DND-41 (cell line): ENCODE data around the gene GRAP2.

Experiments used
- ATAC-seq: fragments of 200-7000 bp; cut with Tn5 transposase; 3 replicates; pipeline ENCODE4 v1.9.1; 2021; ENCODE audit warnings: low read depth; ENCODE audit not compliant: insufficient read depth
- DNase-seq: peaks from one replicate; pipeline ENCODE4 v3.0.0-alpha.2; 2020
- H2AFZ ChIP-seq: 2 replicates; pipeline ENCODE4 v1.6.0; 2012; ENCODE audit warnings: low read depth, low read length
- H3K27ac ChIP-seq: 2 replicates; pipeline ENCODE4 v1.5.1; 2012; ENCODE audit warnings: low read length, inconsistent platforms
- H3K27me3 ChIP-seq: fragments of 200-600 bp; sonication (generic); 2 replicates; pipeline ENCODE4 v1.6.0; 2012; ENCODE audit warnings: low read length, mild to moderate bottlenecking, inconsistent platforms; ENCODE audit not compliant: insufficient read depth, poor library complexity
- H3K36me3 ChIP-seq: 2 replicates; pipeline ENCODE4 v1.5.1; 2012; ENCODE audit warnings: low read length, inconsistent platforms; ENCODE audit not compliant: insufficient read depth
- H3K4me1 ChIP-seq: 2 replicates; pipeline ENCODE4 v1.5.1; 2012; ENCODE audit warnings: mild to moderate bottlenecking, low read length; ENCODE audit not compliant: insufficient read depth
- H3K4me2 ChIP-seq: 2 replicates; pipeline ENCODE4 v1.6.0; 2012; ENCODE audit warnings: mild to moderate bottlenecking, moderate library complexity, low read length, inconsistent platforms; ENCODE audit not compliant: insufficient read depth
- H3K4me3 ChIP-seq, 2 experiments: fragments of 200-600 bp in 1 of 2; shearing (Covaris generic) in 1 of 2; 2 replicates each; pipeline ENCODE4 v1.5.1; 2012 to 2016; ENCODE audit warnings: inconsistent platforms in 2 of 2, low read length in 2 of 2, mild to moderate bottlenecking in 2 of 2, low read depth in 1 of 2, moderate library complexity in 1 of 2
- H3K79me2 ChIP-seq: 2 replicates; pipeline ENCODE4 v1.6.0; 2012; ENCODE audit warnings: low read length, inconsistent platforms; ENCODE audit not compliant: insufficient read depth
- H3K9ac ChIP-seq: 2 replicates; pipeline ENCODE4 v1.6.0; 2012; ENCODE audit warnings: low read depth, mild to moderate bottlenecking, inconsistent platforms, low read length, moderate library complexity
- H3K9me3 ChIP-seq: 2 replicates; pipeline ENCODE4 v1.5.1; 2012; ENCODE audit warnings: low read length, moderate library complexity, mild to moderate bottlenecking, inconsistent platforms; ENCODE audit not compliant: insufficient read depth, severe bottlenecking
- H4K20me1 ChIP-seq: 2 replicates; pipeline ENCODE4 v1.6.0; 2012; ENCODE audit warnings: low read length; ENCODE audit not compliant: insufficient read depth
- CTCF ChIP-seq: IDR thresholded peaks from 2 replicates; pipeline ENCODE4 v1.5.1; 2012; ENCODE audit warnings: borderline replicate concordance, low read length, moderate library complexity, mild to moderate bottlenecking; ENCODE audit not compliant: poor library complexity, severe bottlenecking; ENCODE audit errors: extremely low read depth
- EZH2 ChIP-seq: IDR thresholded peaks from 3 replicates; pipeline ENCODE4 v1.6.1; 2012; ENCODE audit warnings: borderline replicate concordance, low read depth, mild to moderate bottlenecking, moderate library complexity, low read length, inconsistent platforms; ENCODE audit not compliant: severe bottlenecking

Gene GRAP2

DNA sequence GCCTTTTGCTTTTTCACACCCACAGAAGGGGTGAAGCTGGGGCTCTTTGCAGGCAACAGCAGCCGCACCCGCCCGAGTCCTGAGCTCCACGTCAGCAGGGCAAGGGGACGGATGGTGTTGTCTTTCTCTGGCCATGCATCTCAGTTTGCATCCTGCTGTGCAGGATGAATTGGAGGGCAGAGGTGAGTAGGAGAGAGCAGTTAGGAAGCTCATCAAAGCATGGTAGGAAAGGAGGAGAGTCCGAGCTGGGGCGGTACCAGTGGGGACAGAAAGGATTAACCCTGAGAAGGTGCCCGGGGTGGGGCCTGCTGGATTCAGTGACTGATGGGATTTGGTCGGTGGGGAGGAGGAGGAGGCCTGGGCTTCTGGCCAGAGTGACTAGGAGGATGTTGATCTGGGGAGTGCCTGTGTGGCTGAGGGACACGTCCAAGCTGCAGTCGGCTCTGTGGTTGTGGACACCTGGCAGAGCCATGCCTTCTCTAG lies 108.4 kb downstream of the GRAP2 start:
- Histone ChIP-seq H3K9ac (no peak overlapping the region), H3K79me2 (no peaks in the 10 kb centered on the region), H3K9me3 (no peaks in the 10 kb centered on the region), H3K4me1 (no peaks in the 10 kb centered on the region), H3K36me3 (no peaks in the 10 kb centered on the region), H4K20me1 (no peaks in the 10 kb centered on the region), H3K4me2 (no peak overlapping the region), H2AFZ (no peak overlapping the region), H3K4me3 (no peak overlapping the region), H3K27me3 (no peaks in the 10 kb centered on the region), H3K27ac (no peak overlapping the region)
- ATAC-seq (no peak), DNase-seq (no peak)
- TF ChIP-seq CTCF (no peak), EZH2 (no peak)

GRCh38 chr22:40009951-40010671 lies 109.2 kb downstream of the GRAP2 start:
- no peak for TF ChIP-seq EZH2
- TF ChIP-seq CTCF = no peak
- ATAC-seq (no peak), DNase-seq (no peak)
- H2AFZ ChIP-seq = no peak overlapping the region
- H3K9ac ChIP-seq = no peak overlapping the region
- no peak overlapping the region for H3K27ac ChIP-seq
- no peaks in the 10 kb centered on the region for H3K79me2 ChIP-seq
- H3K4me3 ChIP-seq = no peak overlapping the region
- H3K9me3 ChIP-seq = no peaks in the 10 kb centered on the region
- no peak overlapping the region for H3K4me2 ChIP-seq
- H4K20me1 ChIP-seq = no peaks in the 10 kb centered on the region
- H3K4me1 ChIP-seq = no peaks in the 10 kb centered on the region
- no peaks in the 10 kb centered on the region for H3K36me3 ChIP-seq
- H3K27me3 ChIP-seq = no peaks in the 10 kb centered on the region

GRCh38 chr22:40010746-40011145 lies 109.9 kb downstream of the GRAP2 start:
- Histone ChIP-seq H3K27me3 (no peaks in the 10 kb centered on the region), H3K4me2 (no peak overlapping the region), H3K4me3 (no peak overlapping the region), H4K20me1 (no peaks in the 10 kb centered on the region), H3K79me2 (no peaks in the 10 kb centered on the region), H3K9me3 (no peaks in the 10 kb centered on the region), H3K9ac (no peak overlapping the region), H3K4me1 (no peaks in the 10 kb centered on the region), H3K27ac (no peak overlapping the region), H2AFZ (no peak overlapping the region), H3K36me3 (no peaks in the 10 kb centered on the region)
- TF ChIP-seq CTCF = no peak
- no peak for TF ChIP-seq EZH2
- ATAC-seq (no peak), DNase-seq (no peak)
